Loucy (cell line): Measurements from ENCODE around the gene REL.

Source experiments
- H2AFZ ChIP-seq: fragments of 200-600 bp; sonication (generic); 2 replicates; pipeline ENCODE4 v1.6.0; 2016; ENCODE audit warnings: antibody characterized with exemption, mild to moderate bottlenecking, low read length, moderate library complexity
- H3F3A ChIP-seq: fragments of 200-600 bp; 2 replicates; pipeline ENCODE4 v1.6.0; 2016; ENCODE audit warnings: antibody characterized with exemption, low read depth, mild to moderate bottlenecking
- H3K27me3 ChIP-seq: fragments of 200-600 bp; sonication (generic); 2 replicates; pipeline ENCODE4 v1.6.1; 2014; ENCODE audit warnings: low read length, mild to moderate bottlenecking; ENCODE audit not compliant: insufficient read depth, poor library complexity, severe bottlenecking
- H3K36me3 ChIP-seq: fragments of 200-600 bp; sonication (generic); 2 replicates; pipeline ENCODE4 v1.6.1; 2016; ENCODE audit warnings: low read length; ENCODE audit not compliant: insufficient read depth
- H3K4me1 ChIP-seq: fragments of 200-600 bp; sonication (generic); 2 replicates; pipeline ENCODE4 v1.5.1; 2014; ENCODE audit warnings: low read length, mild to moderate bottlenecking; ENCODE audit not compliant: insufficient read depth, poor library complexity, severe bottlenecking
- H3K4me2 ChIP-seq: fragments of 200-600 bp; sonication (generic); 2 replicates; pipeline ENCODE4 v1.6.0; 2014; ENCODE audit warnings: antibody characterized with exemption, low read length, low read depth, mild to moderate bottlenecking; ENCODE audit not compliant: poor library complexity, severe bottlenecking
- H3K4me3 ChIP-seq: fragments of 200-600 bp; sonication (generic); 2 replicates; pipeline ENCODE4 v1.5.1; 2014; ENCODE audit warnings: low read length, mild to moderate bottlenecking, mixed read lengths; ENCODE audit not compliant: poor library complexity, severe bottlenecking
- H3K79me2 ChIP-seq: fragments of 200-600 bp; sonication (generic); 2 replicates; pipeline ENCODE4 v1.6.1; 2014; ENCODE audit warnings: low read length; ENCODE audit not compliant: insufficient read depth
- H3K9ac ChIP-seq: fragments of 200-600 bp; sonication (generic); 2 replicates; pipeline ENCODE4 v1.6.0; 2014; ENCODE audit warnings: mild to moderate bottlenecking, low read depth, low read length, moderate library complexity; ENCODE audit not compliant: poor library complexity, severe bottlenecking
- H3K9me2 ChIP-seq: fragments of 200-600 bp; sonication (generic); replicated peaks from 2 replicates; pipeline ENCODE4 v1.6.1; 2016; ENCODE audit warnings: low read depth, low read length, mixed read lengths
- H3K9me3 ChIP-seq: fragments of 200-600 bp; sonication (generic); 2 replicates; pipeline ENCODE4 v1.6.1; 2014; ENCODE audit warnings: mild to moderate bottlenecking, antibody characterized with exemption, low read length, low read depth; ENCODE audit not compliant: insufficient read depth
- H4K20me1 ChIP-seq: fragments of 200-600 bp; sonication (generic); 2 replicates; pipeline ENCODE4 v1.6.0; 2014; ENCODE audit warnings: antibody characterized with exemption, low read length, mild to moderate bottlenecking; ENCODE audit not compliant: insufficient read depth, poor library complexity, severe bottlenecking
- CTCF ChIP-seq: fragments of 200-600 bp; sonication (generic); conservative IDR thresholded peaks from 2 replicates; pipeline ENCODE4 v1.5.1; 2014; ENCODE audit warnings: mild to moderate bottlenecking, antibody characterized with exemption, low read length
- EZH2phosphoT487 ChIP-seq: fragments of 200-600 bp; IDR thresholded peaks from 2 replicates; pipeline ENCODE4 v1.6.1; 2018; ENCODE audit warnings: antibody characterized with exemption, mild to moderate bottlenecking, moderate library complexity, borderline replicate concordance

The REL gene

GRCh38 chr2:60882971-60883753 is 1.8 kb downstream of the REL start:
- peak overlapping the region; percentile 93 for H3K4me2 ChIP-seq
- H3K9ac ChIP-seq = peak overlapping the region; percentile 92
- peak overlapping the region; percentile 81 for H3K4me3 ChIP-seq
- H3K9me3 ChIP-seq = no peaks in the 10 kb centered on the region
- peaks cover 47% of the 10 kb centered on the region for H4K20me1 ChIP-seq
- H3K9me2 ChIP-seq = no peaks in the 10 kb centered on the region
- H3K36me3 ChIP-seq = no peaks in the 10 kb centered on the region
- no peaks in the 10 kb centered on the region for H3K27me3 ChIP-seq
- H3F3A ChIP-seq = no peaks in the 10 kb centered on the region
- TF ChIP-seq EZH2phosphoT487 = no peak
- TF ChIP-seq CTCF = no peak
- peaks cover 34% of the 10 kb centered on the region for H3K4me1 ChIP-seq
- peak overlapping the region; percentile 14; the same call in 1 of the 2 replicates for H2AFZ ChIP-seq
- H3K79me2 ChIP-seq = peaks cover 77% of the 10 kb centered on the region

- Histone ChIP-seq H3K9me2 (no peaks in the 10 kb centered on the region), H4K20me1 (peaks cover 54% of the 10 kb centered on the region), H3K4me1 (peaks cover 41% of the 10 kb centered on the region), H3K4me3 (peak overlapping the region; percentile 81), H3F3A (no peaks in the 10 kb centered on the region), H2AFZ (no peak overlapping the region), H3K9ac (peak overlapping the region; percentile 92), H3K79me2 (peaks cover 84% of the 10 kb centered on the region), H3K4me2 (peak overlapping the region; percentile 93), H3K36me3 (no peaks in the 10 kb centered on the region), H3K27me3 (no peaks in the 10 kb centered on the region), H3K9me3 (no peaks in the 10 kb centered on the region)
- TF ChIP-seq CTCF (no peak), EZH2phosphoT487 (no peak)
These were observed 2.5 kb downstream of the REL start for GRCh38 chr2:60883896-60884295.

- no peaks in the 10 kb centered on the region for H3K9me2 ChIP-seq
- no peaks in the 10 kb centered on the region for H3K9me3 ChIP-seq
- H3K4me2 ChIP-seq = peak overlapping the region; percentile 93
- peaks cover 44% of the 10 kb centered on the region for H3K4me1 ChIP-seq
- H3K9ac ChIP-seq = peak overlapping the region; percentile 92
- H2AFZ ChIP-seq = no peak overlapping the region
- H3K79me2 ChIP-seq = peaks cover 93% of the 10 kb centered on the region
- H3K4me3 ChIP-seq = peak overlapping the region; percentile 81
- peaks cover 57% of the 10 kb centered on the region for H4K20me1 ChIP-seq
- H3F3A ChIP-seq = no peaks in the 10 kb centered on the region
- no peaks in the 10 kb centered on the region for H3K27me3 ChIP-seq
- H3K36me3 ChIP-seq = no peaks in the 10 kb centered on the region
- TF ChIP-seq EZH2phosphoT487 (no peak), CTCF (no peak)
These were observed 3.4 kb downstream of the REL start for GRCh38 chr2:60884800-60885199.
